HG02973 (cell line): ENCODE measurements around the gene KLF6.

Experiments
- ATAC-seq: cut with Tn5 transposase; IDR thresholded peaks from one replicate; pipeline ENCODE4 v1.9.1; 2021; ENCODE audit warnings: moderate library complexity; ENCODE audit not compliant: unreplicated experiment

The KLF6 gene

DNA sequence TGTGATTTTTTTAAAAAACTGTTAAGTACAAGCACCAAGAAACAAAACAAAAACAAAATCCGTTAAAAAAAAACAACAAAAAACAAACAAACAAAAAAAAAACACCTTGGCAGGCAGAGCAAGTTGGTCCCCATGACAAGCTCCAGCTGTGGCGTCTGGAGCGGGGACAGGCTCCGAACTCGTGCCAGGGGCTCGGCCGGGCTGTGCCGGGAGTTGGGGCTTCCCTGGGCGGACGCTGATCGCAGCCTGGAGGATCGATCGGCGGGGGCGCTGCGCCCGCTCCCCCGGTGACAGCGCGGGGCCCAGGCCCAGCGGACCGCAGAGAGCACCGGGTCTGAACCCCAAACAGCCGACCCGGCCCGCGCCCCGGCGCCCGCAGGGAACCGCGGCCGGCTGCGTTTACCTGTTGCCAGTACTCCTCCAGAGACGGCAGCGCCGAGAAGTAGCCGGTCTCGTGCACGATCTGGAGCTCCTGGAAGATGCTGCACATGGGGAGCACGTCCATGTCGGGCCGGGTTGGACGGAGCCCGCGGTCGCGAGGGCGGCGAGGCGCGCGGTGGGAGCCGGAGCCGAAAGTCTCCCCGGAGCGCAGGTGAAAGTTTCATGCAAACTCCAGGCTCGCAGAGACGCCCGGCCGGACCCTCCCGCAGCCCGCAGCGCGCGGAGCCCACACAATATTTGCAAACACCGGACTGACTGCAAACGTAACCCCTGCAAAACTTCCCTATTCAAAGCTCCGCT, at the start of gene KLF6:
Gene KLF6 (minus strand): TSS at position 700 of the 741 bp plus-strand sequence. CDS start 195 bp downstream, at position 505.
- ATAC-seq: peak; percentile 0

DNA sequence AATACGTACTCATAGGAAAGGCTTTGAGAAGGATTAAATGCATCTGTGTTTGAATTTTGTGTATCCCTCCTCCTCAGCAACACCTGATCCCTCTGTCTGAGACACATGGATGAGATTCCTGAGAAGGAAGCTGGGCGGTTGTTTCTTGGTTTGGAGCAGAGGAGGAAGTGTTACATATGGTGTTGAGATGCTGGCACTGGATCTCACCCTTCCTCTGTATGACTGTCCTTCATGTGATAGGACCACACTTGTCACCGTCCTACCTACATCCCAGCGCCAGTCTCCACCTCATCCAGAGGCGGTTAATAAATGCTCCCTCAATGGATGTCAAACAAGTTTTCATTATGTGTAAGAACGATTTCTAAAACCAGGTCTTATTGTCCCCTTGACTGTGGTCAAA, 49.4 kb upstream of the KLF6 start:
- no peak for ATAC-seq

DNA sequence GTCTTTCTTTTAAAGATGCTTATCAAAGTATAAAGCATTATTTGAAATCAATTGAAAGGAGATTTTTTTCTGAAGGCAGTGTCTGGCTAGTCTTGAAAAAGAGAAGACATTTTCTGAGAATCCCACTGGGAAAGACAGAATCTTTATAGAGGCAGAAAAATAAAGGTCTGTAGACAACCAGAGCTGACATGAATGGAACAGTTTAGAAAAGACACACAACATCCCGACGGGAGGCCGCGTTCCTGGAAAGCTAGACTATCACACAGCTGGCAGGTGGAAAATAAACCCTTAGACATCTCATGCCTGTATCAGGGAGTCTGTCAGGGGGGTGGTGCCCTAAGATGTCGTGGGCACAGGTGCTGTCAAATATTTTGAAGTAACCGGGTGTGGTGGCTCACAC, 48.0 kb upstream of the KLF6 start:
- ATAC-seq: no peak

DNA sequence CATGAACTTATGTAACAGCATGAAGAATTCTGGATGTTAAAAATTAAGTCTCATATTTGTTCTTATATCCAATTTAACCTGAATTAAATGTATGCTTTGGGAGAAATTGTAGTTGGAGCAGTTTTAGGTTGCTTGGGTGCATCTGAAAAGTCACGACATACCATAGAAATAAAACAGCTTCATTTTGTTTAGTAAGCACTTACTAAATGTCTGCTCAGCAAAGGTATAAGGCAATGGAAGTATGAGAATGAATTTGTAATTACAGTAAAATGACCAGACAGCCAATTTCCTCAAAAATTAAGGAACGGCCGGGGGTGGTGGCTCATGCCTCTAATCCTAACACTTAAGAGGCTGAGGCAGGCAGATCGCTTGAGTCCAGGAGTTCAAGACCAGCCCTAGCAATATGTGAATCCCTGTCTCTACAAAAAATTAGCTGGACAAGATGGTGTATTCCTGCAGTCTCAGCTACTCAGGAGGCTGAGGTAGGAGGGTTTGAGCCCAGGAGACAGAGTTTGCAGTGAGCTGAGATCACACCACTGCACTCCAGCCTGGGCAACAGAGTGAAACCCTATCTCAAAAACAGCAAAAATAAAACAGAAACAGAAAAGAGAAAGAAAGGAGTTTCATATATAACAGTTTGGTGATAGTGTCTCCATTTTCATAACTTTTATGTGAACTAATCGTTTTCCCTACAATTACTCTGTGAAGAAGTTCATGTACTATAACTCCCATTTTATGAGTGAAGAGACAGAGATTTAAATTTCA, 47.2 kb upstream of the KLF6 start:
- no peak for ATAC-seq

DNA sequence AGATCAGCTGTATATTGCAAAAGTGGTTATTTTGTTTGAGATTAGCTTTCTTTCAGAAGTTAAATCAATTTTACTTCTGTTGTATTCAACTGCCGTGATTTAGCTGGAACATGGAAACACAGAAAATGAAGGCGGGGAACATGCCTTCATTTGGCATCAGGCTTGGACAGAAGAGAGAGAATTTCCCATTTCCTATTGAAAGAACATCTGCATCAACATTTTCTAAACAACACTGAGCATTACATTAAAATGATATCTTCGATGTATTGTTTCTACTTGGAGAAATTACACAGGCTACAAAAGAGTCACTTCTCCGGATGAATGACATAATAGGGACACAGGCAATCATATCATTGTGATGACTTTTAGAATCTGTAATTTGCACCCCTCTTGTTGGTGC, 46.6 kb upstream of the KLF6 start:
- no peak for ATAC-seq

DNA sequence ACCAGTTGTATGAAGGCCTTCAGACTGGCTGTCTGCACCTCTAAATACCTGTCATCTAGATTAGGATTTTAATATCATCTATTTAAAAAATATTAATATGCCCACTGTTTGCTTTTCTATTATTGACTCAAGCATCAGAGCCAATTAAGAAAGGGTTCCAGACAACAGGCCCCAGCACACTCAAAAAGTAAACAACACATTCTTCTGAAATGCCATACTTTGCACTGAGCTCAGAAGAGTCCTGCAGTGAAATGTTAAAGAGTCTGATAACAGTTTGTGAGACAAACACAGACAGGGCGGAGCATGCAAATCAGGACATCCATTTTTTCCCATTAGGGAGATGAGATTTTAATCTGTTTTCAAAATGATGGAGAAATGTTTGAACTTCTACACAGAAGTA, 45.9 kb upstream of the KLF6 start:
- no peak for ATAC-seq

DNA sequence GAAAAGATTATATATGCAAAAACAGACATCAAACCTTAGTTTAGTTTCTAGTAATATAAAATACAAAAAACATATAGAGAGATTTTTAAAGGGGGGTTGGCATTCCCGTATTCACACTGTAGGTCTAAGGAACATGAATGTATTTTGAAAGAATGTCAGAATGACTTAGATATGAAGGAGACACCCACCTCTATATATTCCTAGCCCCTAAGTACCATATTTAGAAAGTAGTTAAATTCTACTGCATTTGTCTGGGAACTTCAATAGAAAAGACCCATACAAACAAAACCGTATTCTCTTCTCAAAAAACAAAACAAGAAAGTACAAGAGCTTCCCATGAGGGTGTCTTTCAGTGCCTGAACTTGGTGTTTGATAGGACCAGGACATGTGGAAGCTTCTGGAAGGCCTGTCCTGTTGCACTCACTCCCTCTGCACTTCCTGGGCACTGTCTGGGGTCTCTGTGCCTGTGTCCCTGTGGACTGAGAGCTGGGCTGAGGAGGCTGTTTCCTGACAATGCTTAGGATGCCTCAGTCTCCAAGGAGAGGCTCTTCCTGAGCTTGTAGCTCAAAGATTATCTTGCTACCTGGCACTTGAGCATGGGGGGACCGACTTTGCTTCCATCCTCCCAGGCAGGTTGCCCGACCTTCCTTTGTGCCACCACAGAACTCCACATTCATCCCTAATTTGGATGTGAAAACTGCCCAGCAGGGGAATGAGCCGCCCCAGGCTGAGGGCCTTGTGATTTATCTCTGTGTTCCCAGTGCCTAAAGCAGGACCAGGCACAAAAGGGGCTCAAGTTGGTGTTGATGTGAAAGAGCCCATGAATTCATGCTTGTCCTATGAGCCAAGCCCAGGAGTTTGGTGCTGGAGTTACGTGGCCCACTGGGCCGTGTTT, 44.4 kb upstream of the KLF6 start:
- ATAC-seq: no peak

DNA sequence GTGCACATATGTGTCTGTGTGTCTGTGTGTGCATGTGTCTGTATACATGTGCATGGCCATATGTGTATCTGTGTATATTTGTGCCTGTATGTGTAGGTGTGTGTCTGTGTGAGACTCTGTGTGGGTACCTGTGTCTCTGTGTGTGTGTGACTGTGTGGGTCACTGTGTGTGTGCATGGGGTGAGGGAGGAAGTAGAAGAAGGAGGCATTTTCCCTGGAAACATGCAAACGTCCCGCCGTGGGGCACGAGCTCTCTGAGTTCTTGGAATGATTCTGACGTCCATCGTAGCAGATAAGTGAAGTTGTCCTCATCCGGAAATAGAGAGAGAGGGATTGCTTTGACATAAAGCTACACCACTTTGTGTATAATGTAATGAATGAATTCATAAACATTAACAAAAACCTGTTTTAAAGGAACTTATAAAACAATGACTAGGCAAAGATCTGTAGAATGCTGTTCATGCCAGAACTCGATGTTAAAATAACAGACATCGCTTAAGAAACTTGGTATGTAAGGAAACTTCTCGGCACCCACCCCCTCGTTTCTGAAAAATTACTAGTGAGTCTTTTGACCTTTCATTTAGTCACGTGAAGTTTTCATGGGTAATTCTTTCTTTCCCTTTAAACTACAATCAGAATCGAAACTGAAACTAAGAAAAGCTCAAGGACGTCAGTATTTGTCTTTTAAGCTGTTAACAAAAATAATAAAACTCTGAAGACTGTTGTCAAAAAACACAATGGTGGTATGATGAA, 43.6 kb upstream of the KLF6 start:
- no peak for ATAC-seq

DNA sequence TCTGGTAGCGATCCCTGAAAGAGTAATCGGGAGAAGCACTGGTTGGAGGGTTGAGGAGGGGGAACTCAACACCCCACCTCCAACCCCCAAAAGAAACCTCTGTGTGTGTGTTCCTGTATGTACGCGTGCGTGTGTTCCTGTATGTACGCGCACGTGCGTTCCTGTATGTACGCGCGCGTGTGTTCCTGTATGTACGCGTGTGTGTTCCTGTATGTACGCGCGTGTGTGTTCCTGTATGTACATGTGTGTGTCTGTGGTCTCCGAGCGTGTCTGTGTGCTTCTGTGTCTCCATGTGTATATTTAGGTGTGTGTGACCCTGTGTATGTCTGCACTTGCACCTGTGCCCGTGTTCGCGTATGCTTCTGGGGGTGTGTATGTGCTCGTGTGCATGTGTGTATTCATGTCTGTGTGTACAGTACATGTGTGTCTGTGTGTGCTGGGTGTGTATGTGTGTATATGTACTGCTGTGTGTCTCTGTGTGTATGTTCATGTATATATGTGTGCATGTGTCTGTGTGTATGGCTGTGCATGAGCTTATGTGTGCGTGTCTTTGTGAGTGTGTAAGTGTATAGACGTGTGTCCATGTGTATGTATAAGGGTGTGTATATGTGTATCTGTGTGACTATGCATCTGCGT, 42.9 kb upstream of the KLF6 start:
- no peak for ATAC-seq

DNA sequence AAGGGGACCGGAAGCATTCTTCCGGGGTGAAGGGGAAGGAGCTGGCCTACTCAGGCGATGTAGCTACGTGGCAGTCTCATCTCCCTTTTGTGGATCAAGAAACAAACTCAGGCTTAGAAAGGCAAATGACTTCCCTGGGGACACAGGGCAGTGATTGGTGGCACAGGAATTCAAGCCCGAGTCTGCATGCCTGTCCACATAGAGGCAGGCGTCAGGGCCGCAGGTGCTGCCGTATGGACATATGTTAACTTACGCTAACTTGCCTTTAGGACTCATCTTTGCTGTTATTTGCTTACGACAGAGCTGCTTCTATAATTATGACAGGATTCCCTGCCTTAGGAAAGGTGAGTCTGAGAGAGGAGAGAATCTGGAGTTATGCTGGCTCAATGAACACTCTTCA, 42.3 kb upstream of the KLF6 start:
- ATAC-seq: no peak

DNA sequence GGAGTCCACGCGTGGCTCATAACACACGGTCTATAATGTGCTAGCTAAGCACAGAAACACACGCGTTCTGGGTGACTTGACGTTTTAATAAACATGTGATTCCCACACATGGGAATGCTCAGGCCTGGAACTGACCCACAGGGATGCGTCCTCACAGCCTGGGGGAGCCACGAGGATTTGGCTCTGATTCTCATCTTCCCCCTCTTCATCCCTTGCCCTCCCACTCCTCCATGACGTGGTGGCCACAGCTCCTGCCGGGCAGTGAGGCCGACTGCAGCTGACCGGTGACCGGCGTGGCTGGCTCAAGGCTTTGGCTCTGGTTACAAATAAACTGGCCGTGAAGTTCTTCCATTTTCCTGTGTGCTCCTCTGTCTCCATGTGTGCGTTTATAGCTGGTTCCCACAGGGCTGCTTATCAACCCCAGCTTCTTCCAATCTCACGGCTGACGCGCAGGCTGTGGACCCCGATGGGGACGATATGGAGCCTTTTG, 40.9 kb upstream of the KLF6 start:
- no peak for ATAC-seq

DNA sequence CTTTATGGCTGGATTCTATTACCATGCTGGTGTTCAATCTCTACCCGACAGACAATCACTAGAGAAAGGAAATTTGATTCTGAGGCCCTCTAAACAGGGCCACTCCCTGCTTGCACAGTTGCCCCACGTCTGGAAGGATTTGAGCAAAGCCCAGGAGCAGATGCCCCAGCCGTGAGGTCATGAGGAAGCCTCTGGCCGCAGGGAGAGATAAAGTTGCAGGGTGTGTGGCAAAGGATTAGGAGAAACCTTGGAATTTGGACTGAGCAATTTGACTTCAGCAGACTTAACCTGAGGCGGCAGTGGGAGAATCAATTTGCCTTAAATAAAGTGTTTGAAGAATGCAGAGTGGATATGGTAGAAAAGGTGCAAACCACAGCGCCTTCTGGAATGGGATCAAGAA, 40.2 kb upstream of the KLF6 start:
- ATAC-seq: no peak

DNA sequence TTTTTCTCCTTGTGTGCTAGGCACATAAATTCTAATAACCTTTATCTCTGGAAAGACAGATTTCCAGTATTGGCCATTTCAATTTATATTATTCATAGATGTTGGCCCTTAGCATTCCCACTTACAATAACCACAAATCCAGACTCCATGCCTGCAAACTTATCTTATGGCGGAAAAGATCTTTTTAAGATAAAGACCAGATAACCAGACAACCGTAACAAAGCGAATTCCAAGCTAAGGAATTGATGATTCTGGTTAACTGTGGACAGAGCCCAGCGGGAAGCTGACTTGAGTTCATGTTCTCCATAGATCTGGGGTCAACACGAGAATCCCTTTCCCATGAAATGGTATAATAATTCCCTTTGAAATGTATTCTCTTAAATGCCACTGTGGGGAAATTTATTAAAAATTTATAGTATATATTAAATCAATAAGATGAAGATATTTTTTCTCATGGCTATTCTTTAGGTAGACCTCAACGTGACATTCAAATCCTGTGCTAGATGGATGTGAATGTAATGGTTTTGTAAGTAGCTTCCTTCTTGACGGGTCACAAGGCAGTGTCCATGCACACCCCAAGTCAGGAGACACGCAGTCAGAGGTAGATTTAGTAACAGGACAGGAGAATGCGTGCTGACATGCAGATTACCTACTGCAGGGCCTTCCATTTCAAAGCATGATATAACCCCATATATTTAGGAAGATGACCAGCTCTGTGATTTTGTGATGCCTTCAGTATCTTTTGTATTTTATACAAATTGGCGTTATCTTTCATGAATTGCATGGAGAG, 37.7 kb upstream of the KLF6 start:
- ATAC-seq: no peak

DNA sequence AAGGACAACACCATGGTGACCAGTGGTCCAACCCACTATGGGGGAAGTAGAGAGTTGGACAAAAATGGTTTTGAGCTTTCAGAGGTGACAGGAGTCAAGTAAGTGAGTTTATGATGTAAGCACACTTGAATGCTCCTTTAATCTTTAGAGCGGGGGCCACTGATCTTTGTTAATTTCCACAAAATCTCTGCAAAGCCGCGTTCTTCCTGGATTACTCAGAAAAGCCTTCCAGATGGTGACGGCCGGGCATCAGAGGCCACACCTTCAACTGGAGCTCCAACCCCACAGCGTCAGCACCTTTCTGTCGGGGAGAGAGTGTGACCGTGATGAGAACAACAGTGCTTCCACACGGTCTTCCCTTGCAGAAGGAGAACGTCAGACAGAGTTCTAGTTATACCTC, 35.2 kb upstream of the KLF6 start:
- no peak for ATAC-seq

DNA sequence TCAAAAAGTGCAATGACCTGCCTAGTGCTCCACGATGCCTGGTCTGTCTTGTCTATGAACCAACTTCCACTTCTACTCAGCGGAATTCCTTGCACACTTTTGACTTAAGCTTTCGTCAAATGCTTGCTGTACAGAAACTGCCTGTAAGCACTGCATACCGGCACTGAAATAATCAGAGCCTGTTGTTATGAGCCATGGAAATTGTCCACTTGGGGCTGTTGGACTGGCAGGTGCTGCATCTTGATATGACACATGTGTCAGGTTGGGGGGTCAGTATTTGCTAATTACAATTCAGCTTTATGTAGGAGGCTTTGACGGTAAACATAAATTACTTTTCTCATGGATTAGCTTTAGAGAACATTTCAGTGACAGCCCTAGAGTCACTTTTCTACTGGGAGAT, 32.0 kb upstream of the KLF6 start:
- ATAC-seq: no peak

DNA sequence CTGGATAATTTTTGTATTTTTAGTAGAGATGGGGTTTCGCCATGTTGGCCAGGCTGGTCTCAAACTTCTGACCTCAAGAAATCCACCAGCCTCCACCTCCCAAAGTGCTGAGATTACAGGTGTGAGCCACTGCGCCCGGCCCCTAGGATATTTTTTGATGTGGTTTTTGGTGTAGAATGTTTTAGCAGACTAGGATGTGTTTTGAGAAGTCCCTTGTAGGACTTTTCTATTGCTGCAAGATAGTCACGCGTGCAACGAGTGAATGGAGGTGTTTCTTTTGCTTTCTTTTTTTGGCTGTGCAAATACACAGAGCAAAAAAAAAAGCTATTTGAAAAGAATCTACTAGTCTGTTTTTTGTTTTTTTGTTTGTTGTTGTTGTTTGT, 29.8 kb upstream of the KLF6 start:
- no peak for ATAC-seq

DNA sequence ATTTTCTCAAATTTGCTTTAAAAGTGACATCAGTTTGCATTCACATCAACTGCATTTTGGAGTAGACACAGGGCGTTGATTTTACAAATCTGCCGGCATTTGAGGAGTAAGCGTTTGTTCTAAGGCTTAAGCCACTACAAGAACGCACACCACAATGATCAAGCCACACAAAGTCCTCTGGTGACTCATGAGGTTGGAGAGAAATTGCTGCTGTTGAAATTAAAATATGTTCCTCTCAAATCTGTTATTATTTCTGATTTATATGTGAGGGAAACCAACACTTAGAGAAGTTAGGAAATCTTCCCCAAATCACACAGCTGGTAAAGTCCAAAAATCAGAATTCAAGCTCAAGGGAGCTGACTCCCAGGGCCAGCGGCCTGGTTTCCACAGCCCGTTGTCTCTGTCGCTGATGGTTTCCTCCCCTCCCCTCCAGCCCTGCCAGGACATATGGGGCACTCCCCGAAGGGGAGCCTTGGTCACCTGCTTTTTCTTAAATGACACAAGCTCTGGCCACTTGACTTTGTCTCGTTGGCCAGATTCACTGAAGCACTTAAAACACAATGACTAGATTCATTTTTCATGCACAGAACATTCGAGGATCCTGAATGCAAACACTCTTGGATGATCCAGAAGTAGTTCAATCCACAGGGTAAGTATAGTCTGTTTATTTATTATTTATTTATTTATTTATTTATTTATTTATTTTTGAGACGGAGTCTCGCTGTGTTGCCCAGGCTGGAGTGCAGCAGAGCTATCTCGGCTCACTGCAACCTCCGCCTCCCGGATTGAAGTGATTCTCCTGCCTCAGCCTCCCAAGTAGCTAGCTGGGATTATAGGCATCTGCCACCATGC, 29.2 kb upstream of the KLF6 start:
- ATAC-seq: no peak

DNA sequence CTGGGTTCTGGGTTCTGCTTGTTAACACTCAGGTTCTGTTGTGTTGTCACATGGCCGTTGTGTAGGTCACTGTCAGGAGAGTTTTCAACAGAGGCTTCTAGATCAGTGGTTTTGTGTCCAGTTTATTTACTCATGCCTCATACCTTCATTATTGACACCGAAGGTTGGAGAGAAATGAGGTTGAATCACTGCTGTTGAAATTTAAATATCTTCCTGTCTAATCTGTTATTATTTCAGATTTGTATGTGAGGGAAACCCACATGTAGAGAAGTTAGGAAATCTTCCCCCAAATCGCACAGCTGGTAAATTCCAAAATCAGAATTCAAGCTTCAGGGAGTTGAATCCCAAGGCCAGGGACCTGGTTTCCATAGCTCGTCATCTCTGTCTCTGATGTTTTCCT, 28.3 kb upstream of the KLF6 start:
- ATAC-seq: no peak

DNA sequence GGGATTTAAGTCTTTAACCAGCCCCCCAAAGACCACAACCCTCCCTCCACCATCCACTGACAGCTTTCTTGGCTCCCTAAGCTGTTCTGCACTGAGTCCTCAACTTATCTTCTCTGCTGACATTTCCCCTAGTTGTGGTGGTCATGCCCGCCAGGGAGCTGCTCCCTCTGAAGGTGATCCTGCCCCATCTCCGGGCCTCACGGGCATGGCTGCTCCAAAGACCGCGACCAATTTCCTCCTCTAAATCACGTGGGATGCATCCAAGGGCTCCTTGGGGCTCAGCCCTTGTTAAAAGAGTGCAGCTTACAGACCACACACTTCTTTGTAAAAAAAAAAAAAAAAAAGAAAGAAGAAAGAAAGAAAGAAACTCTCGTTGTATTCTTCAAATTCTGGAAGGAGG, 27.1 kb upstream of the KLF6 start:
- ATAC-seq: no peak
